Neural progenitor cell (in vitro differentiated cells): ENCODE results near the gene CYP26A1.

Experiments used
- EZH2 ChIP-seq: fragments of 200-600 bp; sonication (generic); IDR thresholded peaks from 2 replicates; pipeline ENCODE4 v1.6.1; 2017; ENCODE audit warnings: antibody characterized with exemption, mild to moderate bottlenecking, moderate library complexity
- TF ChIP-seq, protein P1 (sequence below): fragments of 200-600 bp; sonication (generic); IDR thresholded peaks from 2 replicates; pipeline ENCODE4 v1.5.1; 2017; ENCODE audit warnings: antibody characterized with exemption, mild to moderate bottlenecking

DNA sequence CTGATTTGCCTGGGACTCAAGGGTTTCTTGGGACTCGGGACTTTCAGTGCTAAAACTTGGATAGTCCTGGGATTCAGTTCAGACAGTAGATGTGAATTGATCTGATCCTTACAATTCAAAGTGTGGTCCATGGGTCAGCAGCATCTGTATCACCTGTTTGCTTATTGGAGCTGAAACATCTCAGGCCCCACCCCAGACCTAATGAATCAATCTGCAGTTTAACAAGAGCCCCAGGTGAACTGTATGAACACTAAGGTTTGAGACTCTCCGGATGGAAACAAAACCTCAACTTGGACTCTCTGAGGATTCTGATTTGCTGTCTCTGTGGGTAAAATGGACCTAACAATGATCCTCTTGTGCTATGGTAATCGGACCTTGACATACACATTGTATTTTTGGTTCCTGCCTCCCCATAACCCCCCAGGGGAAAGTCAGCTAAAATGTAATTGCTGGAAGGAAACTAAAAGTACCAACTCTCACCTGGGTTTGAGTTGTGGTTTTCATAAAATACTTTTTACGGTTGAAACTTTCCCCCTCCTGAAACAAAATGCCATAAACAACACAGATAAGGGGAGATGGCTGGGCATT is 11.7 kb downstream of the CYP26A1 start:
- TF ChIP-seq, protein P1, sequence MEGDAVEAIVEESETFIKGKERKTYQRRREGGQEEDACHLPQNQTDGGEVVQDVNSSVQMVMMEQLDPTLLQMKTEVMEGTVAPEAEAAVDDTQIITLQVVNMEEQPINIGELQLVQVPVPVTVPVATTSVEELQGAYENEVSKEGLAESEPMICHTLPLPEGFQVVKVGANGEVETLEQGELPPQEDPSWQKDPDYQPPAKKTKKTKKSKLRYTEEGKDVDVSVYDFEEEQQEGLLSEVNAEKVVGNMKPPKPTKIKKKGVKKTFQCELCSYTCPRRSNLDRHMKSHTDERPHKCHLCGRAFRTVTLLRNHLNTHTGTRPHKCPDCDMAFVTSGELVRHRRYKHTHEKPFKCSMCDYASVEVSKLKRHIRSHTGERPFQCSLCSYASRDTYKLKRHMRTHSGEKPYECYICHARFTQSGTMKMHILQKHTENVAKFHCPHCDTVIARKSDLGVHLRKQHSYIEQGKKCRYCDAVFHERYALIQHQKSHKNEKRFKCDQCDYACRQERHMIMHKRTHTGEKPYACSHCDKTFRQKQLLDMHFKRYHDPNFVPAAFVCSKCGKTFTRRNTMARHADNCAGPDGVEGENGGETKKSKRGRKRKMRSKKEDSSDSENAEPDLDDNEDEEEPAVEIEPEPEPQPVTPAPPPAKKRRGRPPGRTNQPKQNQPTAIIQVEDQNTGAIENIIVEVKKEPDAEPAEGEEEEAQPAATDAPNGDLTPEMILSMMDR, result no peak
- no peak for TF ChIP-seq EZH2
